Measurements from ENCODE around the gene PDXDC1. TPM values are rescaled to one million over a fixed set of nuclear protein-coding genes. Genes with fewer than 3 reads are reported as not detected.

The PDXDC1 gene
- total and polyA plus RNA-seq, 9 of the 15 experiments (the other 6 are each of a cell fraction or from before 2014, with no cell fraction given): 5.1 to 95.4 (median 45.8) TPM

MicroRNAs within 50 kb of the gene (microRNA counts, 767-probe panel; counts per million panel counts)
- microRNA hsa-miR-1972: 1,139 counts per million, percentile 25 among the panel's probes with 10 or more counts

Small RNA genes within 50 kb of the gene (microRNA-seq; reads per million reads assigned to microRNA genes)
- gene MIR1972-1 (ENCODE audit: borderline microRNAs expressed) (not detected), gene MIR3180-4 (ENCODE audit: borderline microRNAs expressed) (not detected), gene MIR6511A1 (ENCODE audit: borderline microRNAs expressed) (not detected), gene MIR6511B2 (ENCODE audit: borderline microRNAs expressed) (not detected), gene MIR6770-1 (ENCODE audit: borderline microRNAs expressed) (not detected)

Small RNA genes within 50 kb of the gene (small RNA-seq; reads per million reads assigned to genes)
- not detected for gene AC138932.4
- gene MIR1972-1: not detected
- gene MIR3180-4: not detected
- gene MIR6511A1: not detected
- gene MIR6770-1: not detected
- gene RF00019: not detected

Other genes with a start within 250 kb of the PDXDC1 start
- gene NPIPA2, start 232.5 kb upstream of the PDXDC1 start, total RNA-seq (2014; rRNA removed): 2.0 TPM in 2 replicates
- 1.4 and 4.3 TPM in 2 replicates for gene NPIPA2, start 232.5 kb upstream of the PDXDC1 start, total RNA-seq (2014; rRNA removed; fragmentation: Illumina TruSeq; extraction: Trizol)
- gene NPIPA2, start 232.5 kb upstream of the PDXDC1 start, total RNA-seq (2015; rRNA removed; fragmentation: Illumina TruSeq; extraction: Trizol): 4.0 and 4.3 TPM in 2 replicates
- gene NPIPA2, start 232.5 kb upstream of the PDXDC1 start, total RNA-seq (2021): 4.5 and 6.2 TPM in 2 replicates
- gene NPIPA2, start 232.5 kb upstream of the PDXDC1 start, polyA plus RNA-seq (2011; rRNA removed): 0.83 and 1.3 TPM in 2 replicates
- 2.1 and 6.6 TPM in 2 replicates for gene NPIPA2, start 232.5 kb upstream of the PDXDC1 start, polyA plus RNA-seq (2014; fragmentation: Illumina TruSeq; extraction: Trizol)
- gene NPIPA2, start 232.5 kb upstream of the PDXDC1 start, polyA plus RNA-seq (2014; fragmentation: Nextera tagmentation; extraction: Ambion mirVana): under 1 TPM; 0.14 to 0.23 TPM
- gene NPIPA2, start 232.5 kb upstream of the PDXDC1 start, polyA plus RNA-seq (2014; rRNA removed): 3.9 and 5.1 TPM in 2 replicates
- 30.3 and 49.3 TPM in 2 replicates for gene NOMO1, start 141.3 kb upstream of the PDXDC1 start, total RNA-seq (2014; rRNA removed)
- gene NOMO1, start 141.3 kb upstream of the PDXDC1 start, total RNA-seq (2014; rRNA removed; fragmentation: Illumina TruSeq; extraction: Trizol): 39.0 and 42.1 TPM in 2 replicates
- gene NOMO1, start 141.3 kb upstream of the PDXDC1 start, total RNA-seq (2015; rRNA removed; fragmentation: Illumina TruSeq; extraction: Trizol): 51.4 and 51.7 TPM in 2 replicates
- 74.2 and 76.9 TPM in 2 replicates for gene NOMO1, start 141.3 kb upstream of the PDXDC1 start, total RNA-seq (2021)
- gene NOMO1, start 141.3 kb upstream of the PDXDC1 start, polyA plus RNA-seq (2011; rRNA removed): 34.6 and 38.7 TPM in 2 replicates
- gene NOMO1, start 141.3 kb upstream of the PDXDC1 start, polyA plus RNA-seq (2014; fragmentation: Illumina TruSeq; extraction: Trizol): 90.1 and 106 TPM in 2 replicates
- 10 to 100 TPM; 13.3 to 21.7 TPM for gene NOMO1, start 141.3 kb upstream of the PDXDC1 start, polyA plus RNA-seq (2014; fragmentation: Nextera tagmentation; extraction: Ambion mirVana)
- 27.2 and 36.5 TPM in 2 replicates for gene NOMO1, start 141.3 kb upstream of the PDXDC1 start, polyA plus RNA-seq (2014; rRNA removed)
- gene NPIPA1, start 37.6 kb upstream of the PDXDC1 start, total RNA-seq (2014; rRNA removed): 18.8 and 22.6 TPM in 2 replicates
- 18.5 and 21.2 TPM in 2 replicates for gene NPIPA1, start 37.6 kb upstream of the PDXDC1 start, total RNA-seq (2014; rRNA removed; fragmentation: Illumina TruSeq; extraction: Trizol)
- gene NPIPA1, start 37.6 kb upstream of the PDXDC1 start, total RNA-seq (2015; rRNA removed; fragmentation: Illumina TruSeq; extraction: Trizol): 22.3 and 27.2 TPM in 2 replicates
- gene NPIPA1, start 37.6 kb upstream of the PDXDC1 start, total RNA-seq (2021): 45.4 and 48.7 TPM in 2 replicates
- 35.9 and 49.4 TPM in 2 replicates for gene NPIPA1, start 37.6 kb upstream of the PDXDC1 start, polyA plus RNA-seq (2011; rRNA removed)
- 27.2 and 36.1 TPM in 2 replicates for gene NPIPA1, start 37.6 kb upstream of the PDXDC1 start, polyA plus RNA-seq (2014; fragmentation: Illumina TruSeq; extraction: Trizol)
- gene NPIPA1, start 37.6 kb upstream of the PDXDC1 start, polyA plus RNA-seq (2014; fragmentation: Nextera tagmentation; extraction: Ambion mirVana): 1 to 10 TPM; 8.2 TPM
- 38.9 and 44.7 TPM in 2 replicates for gene NPIPA1, start 37.6 kb upstream of the PDXDC1 start, polyA plus RNA-seq (2014; rRNA removed)
- 13.2 and 22.6 TPM in 2 replicates for gene NTAN1, start 81.0 kb downstream of the PDXDC1 start, total RNA-seq (2014; rRNA removed)
- 19.4 and 21.3 TPM in 2 replicates for gene NTAN1, start 81.0 kb downstream of the PDXDC1 start, total RNA-seq (2014; rRNA removed; fragmentation: Illumina TruSeq; extraction: Trizol)
- gene NTAN1, start 81.0 kb downstream of the PDXDC1 start, total RNA-seq (2015; rRNA removed; fragmentation: Illumina TruSeq; extraction: Trizol): 16.9 and 19.0 TPM in 2 replicates
- gene NTAN1, start 81.0 kb downstream of the PDXDC1 start, total RNA-seq (2021): 12.5 and 15.7 TPM in 2 replicates
- 39.9 and 47.8 TPM in 2 replicates for gene NTAN1, start 81.0 kb downstream of the PDXDC1 start, polyA plus RNA-seq (2011; rRNA removed)
- gene NTAN1, start 81.0 kb downstream of the PDXDC1 start, polyA plus RNA-seq (2014; fragmentation: Illumina TruSeq; extraction: Trizol): 19.7 and 28.8 TPM in 2 replicates
- 1 to 10 TPM; 4.6 to 5.3 TPM for gene NTAN1, start 81.0 kb downstream of the PDXDC1 start, polyA plus RNA-seq (2014; fragmentation: Nextera tagmentation; extraction: Ambion mirVana)
- gene NTAN1, start 81.0 kb downstream of the PDXDC1 start, polyA plus RNA-seq (2014; rRNA removed): 19.3 and 33.3 TPM in 2 replicates
- 22.2 and 23.9 TPM in 2 replicates for gene RRN3, start 119.2 kb downstream of the PDXDC1 start, total RNA-seq (2014; rRNA removed)
- 37.3 and 40.5 TPM in 2 replicates for gene RRN3, start 119.2 kb downstream of the PDXDC1 start, total RNA-seq (2014; rRNA removed; fragmentation: Illumina TruSeq; extraction: Trizol)
- gene RRN3, start 119.2 kb downstream of the PDXDC1 start, total RNA-seq (2015; rRNA removed; fragmentation: Illumina TruSeq; extraction: Trizol): 33.9 and 35.7 TPM in 2 replicates
- gene RRN3, start 119.2 kb downstream of the PDXDC1 start, total RNA-seq (2021): 27.8 and 28.0 TPM in 2 replicates
- 27.4 and 49.5 TPM in 2 replicates for gene RRN3, start 119.2 kb downstream of the PDXDC1 start, polyA plus RNA-seq (2011; rRNA removed)
- gene RRN3, start 119.2 kb downstream of the PDXDC1 start, polyA plus RNA-seq (2014; fragmentation: Illumina TruSeq; extraction: Trizol): 26.4 and 26.7 TPM in 2 replicates
- gene RRN3, start 119.2 kb downstream of the PDXDC1 start, polyA plus RNA-seq (2014; fragmentation: Nextera tagmentation; extraction: Ambion mirVana): 10 to 100 TPM; 22.6 to 38.5 TPM
- gene RRN3, start 119.2 kb downstream of the PDXDC1 start, polyA plus RNA-seq (2014; rRNA removed): 28.4 and 28.6 TPM in 2 replicates

All from K562 (cell line).